Activated naive CD4-positive, alpha-beta T cell treated with anti-CD3 and anti-CD28 coated beads for 36 hours (primary cell): Measurements from ENCODE around the gene MAP3K13. TPM values are rescaled to one million over a fixed set of nuclear protein-coding genes. Genes with fewer than 3 reads are reported as not detected.

ENCODE experiments used
- CTCF ChIA-PET: fragments of 350-600 bp; sonication (Branson Sonifier 250); formaldehyde crosslinking; loops from one replicate; lab custom pipeline; 2021; ENCODE audit warnings: antibody characterized with exemption; lab: Charles Lee
- DNase-seq: peaks from one replicate; pipeline ENCODE4 v3.0.0-alpha.2; 2020
- H3K27ac Mint-ChIP-seq: one replicate; pipeline ENCODE4 v1.8.0; 2021; ENCODE audit warnings: mild to moderate bottlenecking, mixed read lengths
- H3K27me3 Mint-ChIP-seq: one replicate; pipeline ENCODE4 v1.8.0; 2021; ENCODE audit warnings: low read depth, mixed read lengths
- H3K36me3 Mint-ChIP-seq: one replicate; pipeline ENCODE4 v1.8.0; 2021; ENCODE audit warnings: low read depth, mixed read lengths
- H3K4me1 Mint-ChIP-seq: one replicate; pipeline ENCODE4 v1.8.0; 2021; ENCODE audit warnings: low read depth, mixed read lengths
- H3K4me3 Mint-ChIP-seq: one replicate; pipeline ENCODE4 v1.8.0; 2021; ENCODE audit warnings: mild to moderate bottlenecking, moderate library complexity, mixed read lengths
- H3K9me3 Mint-ChIP-seq: one replicate; pipeline ENCODE4 v1.8.0; 2021; ENCODE audit warnings: mixed read lengths
- intact Hi-C: fragments of 100-400 bp; cut with micrococcal nuclease; formaldehyde crosslinking; loops from one replicate; pipeline ENCODE4 v1.15.1; 2023
- total RNA-seq, 2 experiments: library from RNA; stranded (reverse); gene quantifications; one replicate each; pipeline ENCODE4 v1.2.3, GENCODE V29; 2021

The MAP3K13 gene
- total RNA-seq, 2 experiments from 2014 or later = 11.5 to 13.3 TPM

- intact Hi-C loops = no loop called here
- H3K27me3 Mint-ChIP-seq = no peaks in the 10 kb centered on the region
- no peaks in the 10 kb centered on the region for H3K4me1 Mint-ChIP-seq
- CTCF ChIA-PET = no interaction called here
- H3K36me3 Mint-ChIP-seq = peaks cover 26% of the 10 kb centered on the region
- no peaks in the 10 kb centered on the region for H3K9me3 Mint-ChIP-seq
- no peak overlapping the region for H3K4me3 Mint-ChIP-seq
- no peak for DNase-seq
- no peak overlapping the region for H3K27ac Mint-ChIP-seq
Measured at GRCh38 chr3:185477316-185477715, 114.4 kb downstream of the MAP3K13 start.

GRCh38 chr3:185479373-185479945 lies 116.5 kb downstream of the MAP3K13 start:
- Mint-ChIP-seq H3K27ac (no peak overlapping the region), H3K9me3 (no peaks in the 10 kb centered on the region), H3K4me3 (no peak overlapping the region), H3K4me1 (peaks cover 8% of the 10 kb centered on the region), H3K36me3 (peaks cover 25% of the 10 kb centered on the region), H3K27me3 (no peaks in the 10 kb centered on the region)
- CTCF ChIA-PET = interaction anchor here (0.9 kb wide), 1 partner anchor 16 kb away, joined by 3 read pairs; no protein-coding TSS in a partner anchor
- no peak for DNase-seq
- intact Hi-C loops = no loop called here

- no peaks in the 10 kb centered on the region for H3K9me3 Mint-ChIP-seq
- intact Hi-C loops = no loop called here
- no peak overlapping the region for H3K27ac Mint-ChIP-seq
- no peak for DNase-seq
- CTCF ChIA-PET = interaction anchor here (1.1 kb wide), 1 partner anchor 77 kb away, joined by 3 read pairs; no protein-coding TSS in a partner anchor
- H3K4me3 Mint-ChIP-seq = no peak overlapping the region
- H3K36me3 Mint-ChIP-seq = peaks cover 33% of the 10 kb centered on the region
- no peaks in the 10 kb centered on the region for H3K27me3 Mint-ChIP-seq
- peaks cover 8% of the 10 kb centered on the region for H3K4me1 Mint-ChIP-seq
Measured at GRCh38 chr3:185484296-185484695, 121.4 kb downstream of the MAP3K13 start.

GRCh38 chr3:185486394-185486793 lies 123.5 kb downstream of the MAP3K13 start:
- H3K27ac Mint-ChIP-seq = no peak overlapping the region
- intact Hi-C loops = no loop called here
- H3K4me3 Mint-ChIP-seq = no peak overlapping the region
- peaks cover 8% of the 10 kb centered on the region for H3K4me1 Mint-ChIP-seq
- CTCF ChIA-PET = interaction anchor here (0.6 to 1.2 kb wide), 2 partner anchors 10 to 72 kb away, joined by 3 to 7 read pairs; no protein-coding TSS in a partner anchor
- peaks cover 34% of the 10 kb centered on the region for H3K36me3 Mint-ChIP-seq
- no peaks in the 10 kb centered on the region for H3K27me3 Mint-ChIP-seq
- DNase-seq = no peak
- H3K9me3 Mint-ChIP-seq = no peaks in the 10 kb centered on the region

- DNase-seq = no peak
- Mint-ChIP-seq H3K4me1 (peaks cover 2% of the 10 kb centered on the region), H3K9me3 (no peaks in the 10 kb centered on the region), H3K36me3 (peaks cover 26% of the 10 kb centered on the region), H3K27ac (no peak overlapping the region), H3K27me3 (no peaks in the 10 kb centered on the region), H3K4me3 (no peak overlapping the region)
- intact Hi-C loops = no loop called here
- CTCF ChIA-PET = interaction anchor here (0.6 kb wide), 1 partner anchor 13 kb away, joined by 3 read pairs; no protein-coding TSS in a partner anchor
Measured at GRCh38 chr3:185488465-185488864, 125.5 kb downstream of the MAP3K13 start.

GRCh38 chr3:185489462-185489861 lies 126.5 kb downstream of the MAP3K13 start:
- CTCF ChIA-PET = no interaction called here
- H3K9me3 Mint-ChIP-seq = no peaks in the 10 kb centered on the region
- intact Hi-C loops = no loop called here
- H3K4me3 Mint-ChIP-seq = no peak overlapping the region
- DNase-seq = no peak
- H3K36me3 Mint-ChIP-seq = peaks cover 31% of the 10 kb centered on the region
- H3K27me3 Mint-ChIP-seq = no peaks in the 10 kb centered on the region
- H3K4me1 Mint-ChIP-seq = no peaks in the 10 kb centered on the region
- H3K27ac Mint-ChIP-seq = no peak overlapping the region

- H3K36me3 Mint-ChIP-seq = peaks cover 35% of the 10 kb centered on the region
- DNase-seq = no peak
- no peaks in the 10 kb centered on the region for H3K9me3 Mint-ChIP-seq
- no peak overlapping the region for H3K4me3 Mint-ChIP-seq
- H3K4me1 Mint-ChIP-seq = no peaks in the 10 kb centered on the region
- no peak overlapping the region for H3K27ac Mint-ChIP-seq
- no peaks in the 10 kb centered on the region for H3K27me3 Mint-ChIP-seq
- CTCF ChIA-PET = no interaction called here
- intact Hi-C loops = no loop called here
Measured at GRCh38 chr3:185490241-185490640, 127.3 kb downstream of the MAP3K13 start.

GRCh38 chr3:185498503-185499396 lies 135.8 kb downstream of the MAP3K13 start, which contains the start of gene TMEM41A:
Gene TMEM41A (minus strand): TSS chr3:185499035. CDS start chr3:185498961, 74 bp downstream.
- H3K4me1 Mint-ChIP-seq = peaks cover 17% of the 10 kb centered on the region
- H3K9me3 Mint-ChIP-seq = no peaks in the 10 kb centered on the region
- intact Hi-C loops = loop anchor here (1.0 to 2.0 kb wide), 5 partner anchors 54 to 216 kb away; partner anchors contain the start of genes LIPH and SENP2
- peak within 1 kb of the TSS; percentile 89 for H3K4me3 Mint-ChIP-seq
- CTCF ChIA-PET = interaction anchor here (1.2 kb wide), 1 partner anchor 74 kb away, joined by 3 read pairs; no protein-coding TSS in a partner anchor
- H3K36me3 Mint-ChIP-seq = peaks cover 20% of the 10 kb centered on the region
- no peaks in the 10 kb centered on the region for H3K27me3 Mint-ChIP-seq
- DNase-seq = peak; percentile 94
- peak within 1 kb of the TSS; percentile 78 for H3K27ac Mint-ChIP-seq

- Mint-ChIP-seq H3K27ac (no peak overlapping the region), H3K36me3 (peaks cover 1% of the 10 kb centered on the region), H3K27me3 (no peaks in the 10 kb centered on the region), H3K9me3 (no peaks in the 10 kb centered on the region), H3K4me1 (peaks cover 4% of the 10 kb centered on the region), H3K4me3 (no peak overlapping the region)
- DNase-seq = no peak
- CTCF ChIA-PET = no interaction called here
- intact Hi-C loops = no loop called here
Measured at GRCh38 chr3:185502987-185503386, 140.1 kb downstream of the MAP3K13 start.

- Mint-ChIP-seq H3K27me3 (no peaks in the 10 kb centered on the region), H3K4me3 (no peak overlapping the region), H3K4me1 (peaks cover 4% of the 10 kb centered on the region), H3K9me3 (no peaks in the 10 kb centered on the region), H3K36me3 (no peaks in the 10 kb centered on the region), H3K27ac (no peak overlapping the region)
- CTCF ChIA-PET = no interaction called here
- no peak for DNase-seq
- intact Hi-C loops = no loop called here
Measured at GRCh38 chr3:185503521-185503920, 140.6 kb downstream of the MAP3K13 start.

GRCh38 chr3:185504636-185505035 lies 141.7 kb downstream of the MAP3K13 start:
- H3K9me3 Mint-ChIP-seq = no peaks in the 10 kb centered on the region
- H3K27ac Mint-ChIP-seq = no peak overlapping the region
- CTCF ChIA-PET = interaction anchor here (0.7 to 0.8 kb wide), 2 partner anchors 26 to 48 kb away, joined by 3 read pairs; no protein-coding TSS in a partner anchor
- no peak overlapping the region for H3K4me3 Mint-ChIP-seq
- no peaks in the 10 kb centered on the region for H3K4me1 Mint-ChIP-seq
- intact Hi-C loops = no loop called here
- no peaks in the 10 kb centered on the region for H3K36me3 Mint-ChIP-seq
- no peak for DNase-seq
- H3K27me3 Mint-ChIP-seq = no peaks in the 10 kb centered on the region

GRCh38 chr3:185507883-185508282 lies 144.9 kb downstream of the MAP3K13 start:
- intact Hi-C loops = no loop called here
- no peaks in the 10 kb centered on the region for H3K36me3 Mint-ChIP-seq
- no peaks in the 10 kb centered on the region for H3K9me3 Mint-ChIP-seq
- H3K4me1 Mint-ChIP-seq = no peaks in the 10 kb centered on the region
- no peak overlapping the region for H3K4me3 Mint-ChIP-seq
- no peaks in the 10 kb centered on the region for H3K27me3 Mint-ChIP-seq
- H3K27ac Mint-ChIP-seq = no peak overlapping the region
- CTCF ChIA-PET = no interaction called here
- no peak for DNase-seq
